A549 (cell line): ENCODE measurements around the gene TMEM117.

Source experiments
- ZC3H11A ChIP-seq: fragments of 450-650 bp; IDR thresholded peaks from 2 replicates; pipeline ENCODE4 v1.6.1; 2014; ENCODE audit warnings: antibody characterized with exemption, mild to moderate bottlenecking
- TF ChIP-seq, protein P1 (sequence below): fragments of >200 bp; sonication (Bioruptor Twin); formaldehyde crosslinking; IDR thresholded peaks from 3 replicates; pipeline ENCODE4 v1.5.1; 2016
- TF ChIP-seq, protein P2 (sequence below): fragments of 200-600 bp; sonication (generic); IDR thresholded peaks from 2 replicates; pipeline ENCODE4 v1.6.1; 2016; ENCODE audit warnings: antibody characterized with exemption, mild to moderate bottlenecking, moderate library complexity

DNA sequence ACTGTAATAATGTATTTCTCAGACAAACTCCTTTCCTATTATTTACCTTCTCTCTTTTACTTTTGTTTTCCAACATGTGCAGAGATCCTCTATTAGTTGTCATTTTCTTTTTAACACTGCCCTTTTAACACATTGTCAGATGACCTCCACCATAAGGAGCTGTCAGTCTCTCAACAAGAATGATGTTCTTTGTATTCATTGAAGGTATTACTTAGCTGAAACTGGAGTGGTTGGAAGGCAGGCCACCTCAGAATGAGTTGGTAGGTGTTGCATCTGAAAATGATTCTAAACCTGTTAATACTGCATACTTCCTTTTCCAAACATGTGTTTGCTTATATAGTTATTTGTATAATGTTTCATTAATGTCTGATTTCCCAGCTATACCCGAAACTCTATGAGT is 16.9 kb downstream of the TMEM117 start:
- TF ChIP-seq, protein P1, sequence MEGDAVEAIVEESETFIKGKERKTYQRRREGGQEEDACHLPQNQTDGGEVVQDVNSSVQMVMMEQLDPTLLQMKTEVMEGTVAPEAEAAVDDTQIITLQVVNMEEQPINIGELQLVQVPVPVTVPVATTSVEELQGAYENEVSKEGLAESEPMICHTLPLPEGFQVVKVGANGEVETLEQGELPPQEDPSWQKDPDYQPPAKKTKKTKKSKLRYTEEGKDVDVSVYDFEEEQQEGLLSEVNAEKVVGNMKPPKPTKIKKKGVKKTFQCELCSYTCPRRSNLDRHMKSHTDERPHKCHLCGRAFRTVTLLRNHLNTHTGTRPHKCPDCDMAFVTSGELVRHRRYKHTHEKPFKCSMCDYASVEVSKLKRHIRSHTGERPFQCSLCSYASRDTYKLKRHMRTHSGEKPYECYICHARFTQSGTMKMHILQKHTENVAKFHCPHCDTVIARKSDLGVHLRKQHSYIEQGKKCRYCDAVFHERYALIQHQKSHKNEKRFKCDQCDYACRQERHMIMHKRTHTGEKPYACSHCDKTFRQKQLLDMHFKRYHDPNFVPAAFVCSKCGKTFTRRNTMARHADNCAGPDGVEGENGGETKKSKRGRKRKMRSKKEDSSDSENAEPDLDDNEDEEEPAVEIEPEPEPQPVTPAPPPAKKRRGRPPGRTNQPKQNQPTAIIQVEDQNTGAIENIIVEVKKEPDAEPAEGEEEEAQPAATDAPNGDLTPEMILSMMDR = no peak
- no peak for TF ChIP-seq ZC3H11A
- TF ChIP-seq, protein P2, sequence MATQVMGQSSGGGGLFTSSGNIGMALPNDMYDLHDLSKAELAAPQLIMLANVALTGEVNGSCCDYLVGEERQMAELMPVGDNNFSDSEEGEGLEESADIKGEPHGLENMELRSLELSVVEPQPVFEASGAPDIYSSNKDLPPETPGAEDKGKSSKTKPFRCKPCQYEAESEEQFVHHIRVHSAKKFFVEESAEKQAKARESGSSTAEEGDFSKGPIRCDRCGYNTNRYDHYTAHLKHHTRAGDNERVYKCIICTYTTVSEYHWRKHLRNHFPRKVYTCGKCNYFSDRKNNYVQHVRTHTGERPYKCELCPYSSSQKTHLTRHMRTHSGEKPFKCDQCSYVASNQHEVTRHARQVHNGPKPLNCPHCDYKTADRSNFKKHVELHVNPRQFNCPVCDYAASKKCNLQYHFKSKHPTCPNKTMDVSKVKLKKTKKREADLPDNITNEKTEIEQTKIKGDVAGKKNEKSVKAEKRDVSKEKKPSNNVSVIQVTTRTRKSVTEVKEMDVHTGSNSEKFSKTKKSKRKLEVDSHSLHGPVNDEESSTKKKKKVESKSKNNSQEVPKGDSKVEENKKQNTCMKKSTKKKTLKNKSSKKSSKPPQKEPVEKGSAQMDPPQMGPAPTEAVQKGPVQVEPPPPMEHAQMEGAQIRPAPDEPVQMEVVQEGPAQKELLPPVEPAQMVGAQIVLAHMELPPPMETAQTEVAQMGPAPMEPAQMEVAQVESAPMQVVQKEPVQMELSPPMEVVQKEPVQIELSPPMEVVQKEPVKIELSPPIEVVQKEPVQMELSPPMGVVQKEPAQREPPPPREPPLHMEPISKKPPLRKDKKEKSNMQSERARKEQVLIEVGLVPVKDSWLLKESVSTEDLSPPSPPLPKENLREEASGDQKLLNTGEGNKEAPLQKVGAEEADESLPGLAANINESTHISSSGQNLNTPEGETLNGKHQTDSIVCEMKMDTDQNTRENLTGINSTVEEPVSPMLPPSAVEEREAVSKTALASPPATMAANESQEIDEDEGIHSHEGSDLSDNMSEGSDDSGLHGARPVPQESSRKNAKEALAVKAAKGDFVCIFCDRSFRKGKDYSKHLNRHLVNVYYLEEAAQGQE = no peak
